Panc1 (cell line): ENCODE data around the gene VSIR. TPM values are rescaled to one million over a fixed set of nuclear protein-coding genes. Genes with fewer than 3 reads are reported as not detected.

Experiments used
- ATAC-seq: fragments of 200-7000 bp; cut with Tn5 transposase; 2 replicates; pipeline ENCODE4 v1.9.1; 2020; ENCODE audit warnings: mild to moderate bottlenecking, moderate library complexity
- BruUV-seq: library from RNA; stranded (reverse); fragments of 400-500 nt; replicated peaks from 2 replicates; lab custom pipeline; 2021; lab: Mats Ljungman, UMichigan
- CTCF ChIA-PET: fragments of 300-600 bp; sonication (Branson Sonifier 250); formaldehyde crosslinking; loops from one replicate; lab custom pipeline; 2022; ENCODE audit warnings: antibody characterized with exemption; lab: Charles Lee
- POLR2A ChIA-PET: fragments of 300-600 bp; sonication (Branson Sonifier 250); formaldehyde crosslinking; loops from one replicate; lab custom pipeline; 2022; ENCODE audit warnings: antibody characterized with exemption; lab: Charles Lee
- DNase-seq: peaks from one replicate; pipeline ENCODE4 v3.0.0-alpha.2; 2010; ENCODE audit warnings: low read depth, low spot score
- H3K27ac ChIP-seq: 2 replicates; pipeline ENCODE4 v1.5.1; 2011; ENCODE audit warnings: mild to moderate bottlenecking, low read length, inconsistent platforms
- H3K27me3 ChIP-seq: fragments of 200-500 bp; sonication (Bioruptor generic); 2 replicates; pipeline ENCODE4 v1.6.0; 2014; ENCODE audit warnings: low read length, inconsistent platforms; ENCODE audit not compliant: control insufficient read depth, insufficient read depth
- H3K36me3 ChIP-seq: fragments of 200-500 bp; sonication (Bioruptor generic); 2 replicates; pipeline ENCODE4 v1.5.1; 2014; ENCODE audit warnings: inconsistent platforms, mild to moderate bottlenecking, low read length, moderate library complexity; ENCODE audit not compliant: control insufficient read depth, insufficient read depth
- H3K4me1 ChIP-seq: 2 replicates; pipeline ENCODE4 v1.5.1; 2011; ENCODE audit warnings: inconsistent platforms, mild to moderate bottlenecking, low read length, moderate library complexity; ENCODE audit not compliant: control insufficient read depth, insufficient read depth
- H3K4me3 ChIP-seq, 2 experiments: 2 replicates each; pipeline ENCODE4 v1.5.1; 2011 to 2012; ENCODE audit warnings: low read depth in 2 of 2, low read length in 2 of 2, mild to moderate bottlenecking in 2 of 2, inconsistent platforms in 1 of 2, moderate library complexity in 1 of 2
- H3K9me3 ChIP-seq: fragments of 200-500 bp; sonication (Bioruptor generic); 2 replicates; pipeline ENCODE4 v1.5.1; 2014; ENCODE audit warnings: low read depth, mild to moderate bottlenecking, inconsistent platforms, low read length, moderate library complexity; ENCODE audit not compliant: control insufficient read depth, insufficient read depth
- CTCF ChIP-seq: fragments of 450-650 bp; IDR thresholded peaks from 2 replicates; pipeline ENCODE4 v1.5.1; 2017; ENCODE audit warnings: mild to moderate bottlenecking
- POLR2AphosphoS5 ChIP-seq: IDR thresholded peaks from 2 replicates; pipeline ENCODE4 v1.6.1; 2012; ENCODE audit warnings: mild to moderate bottlenecking, low read depth, low read length, moderate library complexity
- REST ChIP-seq, 2 experiments: IDR thresholded peaks; 2 replicates each; pipeline ENCODE4 v1.6.1; 2011 to 2012; ENCODE audit warnings: low read depth in 2 of 2, control low read depth in 1 of 2, low read length in 1 of 2, mild to moderate bottlenecking in 1 of 2, moderate library complexity in 1 of 2; ENCODE audit not compliant: insufficient read depth in 1 of 2
- SIN3A ChIP-seq: IDR thresholded peaks from 2 replicates; pipeline ENCODE4 v1.6.1; 2012; ENCODE audit warnings: low read depth, mild to moderate bottlenecking, low read length, moderate library complexity, borderline replicate concordance; ENCODE audit not compliant: insufficient read depth
- TCF7L2 ChIP-seq: IDR thresholded peaks from 2 replicates; pipeline ENCODE4 v1.6.1; 2011; ENCODE audit warnings: mild to moderate bottlenecking, low read depth, low read length, inconsistent platforms
- in situ Hi-C: cut with HindIII; loops from 2 replicates; pipeline ENCODE4 v1.10.0; 2016; ENCODE audit warnings: low sequenced_read_pairs, low pct_unique_long_range_greater_than_20kb
- intact Hi-C: fragments of 100-400 bp; cut with micrococcal nuclease; formaldehyde crosslinking; loops from one replicate; pipeline ENCODE4 v1.10.0; 2022; ENCODE audit not compliant: unreplicated experiment
- total RNA-seq: library from RNA; stranded (reverse); gene quantifications from one replicate; pipeline ENCODE4 v1.2.1, GENCODE V29; 2021; ENCODE audit not compliant: unreplicated experiment

The VSIR gene
- total RNA-seq, 1 experiment from 2014 or later = 34.9 TPM

- no peak for DNase-seq
- H3K9me3 ChIP-seq = no peaks in the 10 kb centered on the region
- H3K4me3 ChIP-seq = peak overlapping the region; percentile 60 to 64
- ChIA-PET POLR2A (no interaction called here), CTCF (interaction anchor here (0.6 to 1.4 kb wide), 7 partner anchors 40 to 459 kb away, joined by 3 to 11 read pairs (median 4); partner anchors contain the start of gene CDH23)
- H3K4me1 ChIP-seq = peaks cover 57% of the 10 kb centered on the region
- in situ Hi-C loops = no loop called here
- H3K36me3 ChIP-seq = no peaks in the 10 kb centered on the region
- 0 out of 2 replicates have a peak, but pooled peaks have one; percentile 14 for TF ChIP-seq SIN3A
- no peak for TF ChIP-seq CTCF
- peak; percentile 27 for ATAC-seq
- no TSS peak for BruUV-seq
- no peaks in the 10 kb centered on the region for H3K27me3 ChIP-seq
- intact Hi-C loops = no loop called here
- peak overlapping the region; percentile 68 for H3K27ac ChIP-seq
These were observed 494 bp downstream of the VSIR start for GRCh38 chr10:71772832-71773220.

GRCh38 chr10:71771821-71772617 lies 1.3 kb downstream of the VSIR start:
- Histone ChIP-seq H3K4me1 (peaks cover 65% of the 10 kb centered on the region), H3K27ac (peak overlapping the region; percentile 68), H3K27me3 (no peaks in the 10 kb centered on the region), H3K9me3 (no peaks in the 10 kb centered on the region), H3K4me3 (peak overlapping the region; percentile 60 to 64), H3K36me3 (no peaks in the 10 kb centered on the region)
- ChIA-PET CTCF (interaction anchor here (0.6 to 1.4 kb wide), 5 partner anchors 39 to 445 kb away, joined by 3 to 5 read pairs (median 4); partner anchors contain the start of gene CDH23), POLR2A (no interaction called here)
- no peak for ATAC-seq
- intact Hi-C loops = no loop called here
- TF ChIP-seq POLR2AphosphoS5 (no peak), SIN3A (no peak), TCF7L2 (no peak), CTCF (no peak), REST (IDR thresholded peaks at IDR 0.05; ENCODE audit: insufficient read depth in 1 of 2, low read depth in 2 of 2, low read length in 1 of 2) (no peak)
- no TSS peak for BruUV-seq
- no peak for DNase-seq
- in situ Hi-C loops = no loop called here
